ENCODE data around the gene MSMO1. TPM values are rescaled to one million over a fixed set of nuclear protein-coding genes. Genes with fewer than 3 reads are reported as not detected.

The MSMO1 gene
- total and polyA plus RNA-seq, 2 of the 8 experiments (the other 6 are each of a cell fraction or from before 2014, with no cell fraction given), result 79.8 to 109 TPM

- peaks cover 0 to 68% (median 19%) of the 10 kb centered on the region in 4 experiments; a peak in 5 of 8 replicates for H3K36me3 ChIP-seq (ENCODE audit: control insufficient read depth in 2 of 4, insufficient read depth in 4 of 4, low read length in 3 of 4)
- H3K9me3 ChIP-seq (ENCODE audit: insufficient read depth in 2 of 2, low read depth in 1 of 2, low read length in 1 of 2), result no peaks in the 10 kb centered on the region
- H3K79me2 ChIP-seq (ENCODE audit: control insufficient read depth in 1 of 2, insufficient read depth in 2 of 2, low read length in 2 of 2), result peaks cover 51 to 100% of the 10 kb centered on the region in 2 experiments
- H3K4ac ChIP-seq (replicated peaks; ENCODE audit: insufficient read length, low read depth, low read length), result no peak overlapping the region
- no peak overlapping the region for H3K18ac ChIP-seq (ENCODE audit: extremely low read depth, low read length)
- ChIA-PET CTCF (ENCODE audit: partially characterized antibody) (interaction anchor here (0.9 to 2.6 kb wide), 4 partner anchors 11 to 201 kb away, joined by 4 to 22 read pairs (median 8); no protein-coding TSS in a partner anchor), POLR2A (ENCODE audit: partially characterized antibody) (no interaction called here)
- H2BK15ac ChIP-seq (ENCODE audit: low read length), result no peak overlapping the region
- peaks cover 3% of the 10 kb centered on the region for H3K23me2 ChIP-seq (ENCODE audit: low read depth, low read length)
- no peak overlapping the region for H4K8ac ChIP-seq (ENCODE audit: extremely low read depth, insufficient read depth, low read length)
- DNase-seq (ENCODE audit: low read depth in 1 of 2, low spot score in 2 of 2), result no peak
- no peak overlapping the region for H3K27ac ChIP-seq (ENCODE audit: low read depth, low read length)
- H4K5ac ChIP-seq (ENCODE audit: insufficient read length, low read depth, low read length), result no peak overlapping the region
- H2BK120ac ChIP-seq (replicated peaks; ENCODE audit: low read depth, low read length), result no peak overlapping the region
- H2BK12ac ChIP-seq (ENCODE audit: low read depth, low read length), result no peak overlapping the region
- H2BK20ac ChIP-seq (ENCODE audit: low read length), result no peak overlapping the region
- H3K14ac ChIP-seq (ENCODE audit: insufficient read length), result no peak overlapping the region
- no peaks in the 10 kb centered on the region; the same call in 1 of the 2 replicates for H3K79me1 ChIP-seq (ENCODE audit: low read depth, low read length)
- H3K27me3 ChIP-seq (replicated peaks in 1 of 4; ENCODE audit: control insufficient read depth in 3 of 4, extremely low read depth in 1 of 4, insufficient read depth in 3 of 4, low read length in 3 of 4), result no peaks in the 10 kb centered on the region
- no peak for FAIRE-seq
- H2AK5ac ChIP-seq (ENCODE audit: low read depth, low read length), result no peak overlapping the region
- H2AFZ ChIP-seq (ENCODE audit: low read length), result no peak overlapping the region
- H3K4me3 ChIP-seq (ENCODE audit: extremely low read depth in 1 of 4, insufficient read depth in 2 of 4, low read depth in 3 of 4, low read length in 4 of 4), result peak overlapping the region in 2 of 4 experiments; percentile 2 to 93; a peak in 3 of 8 replicates
- no peak overlapping the region for H2BK5ac ChIP-seq (ENCODE audit: low read depth, low read length)
- 60% methylated on average over 1 of the region's 1 CpG; no CpG with 5 or more reads in 1 of the 2 experiments for WGBS, 2 experiments (ENCODE audit: extremely low coverage in 1 of 2, insufficient coverage in 1 of 2, insufficient read length in 1 of 2, insufficient replicate concordance in 2 of 2, low coverage in 1 of 2, low lambda C conversion rate in 2 of 2, missing lambda C conversion rate in 1 of 2)
- H3K56ac ChIP-seq (replicated peaks; ENCODE audit: insufficient read length, low read depth, low read length), result no peak overlapping the region
- peaks cover 31 to 37% of the 10 kb centered on the region in 2 experiments for H4K20me1 ChIP-seq (replicated peaks in 1 of 2; ENCODE audit: control insufficient read depth in 1 of 2, insufficient read depth in 2 of 2, low read length in 2 of 2)
- peak overlapping the region; percentile 88 to 90 for H3K4me2 ChIP-seq (ENCODE audit: insufficient read depth in 1 of 2, low read depth in 2 of 2, low read length in 2 of 2)
- no peak overlapping the region for H3K23ac ChIP-seq (ENCODE audit: insufficient read length)
- H3K9ac ChIP-seq (replicated peaks in 1 of 4; ENCODE audit: extremely low read depth in 1 of 4, low read depth in 3 of 4, low read length in 3 of 4), result peak overlapping the region in 1 of 4 experiments; percentile 8; a peak in 1 of 7 replicates
- H4K91ac ChIP-seq (replicated peaks; ENCODE audit: insufficient read length, low read length), result no peak overlapping the region
- peaks cover 0 to 6% (median 3%) of the 10 kb centered on the region in 4 experiments; a peak in 4 of 7 replicates for H3K4me1 ChIP-seq (replicated peaks in 1 of 4; ENCODE audit: control insufficient read depth in 3 of 4, insufficient read depth in 4 of 4, low read length in 3 of 4)
- TF ChIP-seq KDM4A (IDR thresholded peaks at IDR 0.05; ENCODE audit: low read depth, low read length, severe bottlenecking) (no peak), EZH2 (IDR thresholded peaks at IDR 0.05; ENCODE audit: low read depth, low read length, severe bottlenecking) (no peak), TAF1 (IDR thresholded peaks at IDR 0.05; ENCODE audit: low read depth, low read length) (no peak), CTCF (IDR thresholded peaks at IDR 0.05; ENCODE audit: control extremely low read depth in 1 of 3, insufficient read depth in 1 of 3, low read depth in 1 of 3, low read length in 3 of 3) (no peak), FOSL1 (IDR thresholded peaks at IDR 0.05; ENCODE audit: insufficient read depth, low read depth, low read length) (no peak), CHD2 (IDR thresholded peaks at IDR 0.05; ENCODE audit: low read length) (no peak), ATF3 (IDR thresholded peaks at IDR 0.05; ENCODE audit: insufficient read depth, low read depth, low read length) (no peak), SP2 (IDR thresholded peaks at IDR 0.05; ENCODE audit: low read length) (no peak), KDM5A (IDR thresholded peaks at IDR 0.05; ENCODE audit: low read length) (no peak), NRF1 (IDR thresholded peaks at IDR 0.05; ENCODE audit: low read depth, low read length) (no peak), POU5F1 (IDR thresholded peaks at IDR 0.05; ENCODE audit: low read depth, low read length) (no peak)
These were observed 5.0 kb downstream of the MSMO1 start for GRCh38 chr4:165332502-165332901.
